Measurements from ENCODE around the gene CCL27. TPM values are rescaled to one million over a fixed set of nuclear protein-coding genes. Genes with fewer than 3 reads are reported as not detected.

Gene CCL27
- total RNA-seq, 2 donors from 2014 or later = not detected

DNA sequence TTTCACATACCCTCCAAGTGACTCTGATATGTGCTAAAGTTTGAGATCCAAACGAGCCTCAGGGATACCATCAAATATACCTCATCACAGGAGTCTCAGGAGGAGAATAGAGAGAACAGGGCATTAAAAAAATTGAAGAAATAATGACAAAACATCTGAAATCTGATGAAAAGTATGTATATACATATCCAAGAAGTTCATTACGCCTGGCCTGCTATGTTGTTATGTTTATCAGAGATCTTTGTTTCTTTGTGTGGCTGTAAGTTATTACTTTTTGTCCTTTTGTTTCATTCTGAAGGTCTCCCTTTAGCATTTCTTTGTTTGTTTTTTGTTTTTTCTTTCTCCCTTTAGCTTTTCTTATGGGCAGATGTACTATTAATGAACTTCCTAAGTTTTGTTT, 31.1 kb upstream of the CCL27 start:
- H3K27me3 ChIP-seq = no peaks in the 10 kb centered on the region
- H3K36me3 ChIP-seq (replicated peaks in 1 of 2; ENCODE audit: insufficient read depth in 1 of 2, low read depth in 2 of 2) = no peaks in the 10 kb centered on the region
- DNase-seq = no peak
- H3K4me1 ChIP-seq = no peaks in the 10 kb centered on the region
- intact Hi-C loops (cut with DNase I) = no loop called here
- H3K27ac ChIP-seq = no peak overlapping the region
- WGBS, 2 donors = 64 to 66% methylated on average over 2 of the region's 2 CpGs
- no peak overlapping the region for H3K4me3 ChIP-seq
- H3K9me3 ChIP-seq = no peaks in the 10 kb centered on the region
- no peak for ATAC-seq
- TF ChIP-seq, protein P1, sequence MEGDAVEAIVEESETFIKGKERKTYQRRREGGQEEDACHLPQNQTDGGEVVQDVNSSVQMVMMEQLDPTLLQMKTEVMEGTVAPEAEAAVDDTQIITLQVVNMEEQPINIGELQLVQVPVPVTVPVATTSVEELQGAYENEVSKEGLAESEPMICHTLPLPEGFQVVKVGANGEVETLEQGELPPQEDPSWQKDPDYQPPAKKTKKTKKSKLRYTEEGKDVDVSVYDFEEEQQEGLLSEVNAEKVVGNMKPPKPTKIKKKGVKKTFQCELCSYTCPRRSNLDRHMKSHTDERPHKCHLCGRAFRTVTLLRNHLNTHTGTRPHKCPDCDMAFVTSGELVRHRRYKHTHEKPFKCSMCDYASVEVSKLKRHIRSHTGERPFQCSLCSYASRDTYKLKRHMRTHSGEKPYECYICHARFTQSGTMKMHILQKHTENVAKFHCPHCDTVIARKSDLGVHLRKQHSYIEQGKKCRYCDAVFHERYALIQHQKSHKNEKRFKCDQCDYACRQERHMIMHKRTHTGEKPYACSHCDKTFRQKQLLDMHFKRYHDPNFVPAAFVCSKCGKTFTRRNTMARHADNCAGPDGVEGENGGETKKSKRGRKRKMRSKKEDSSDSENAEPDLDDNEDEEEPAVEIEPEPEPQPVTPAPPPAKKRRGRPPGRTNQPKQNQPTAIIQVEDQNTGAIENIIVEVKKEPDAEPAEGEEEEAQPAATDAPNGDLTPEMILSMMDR (IDR thresholded peaks at IDR 0.05) = no peak
- no peak for TF ChIP-seq POLR2A (IDR thresholded peaks at IDR 0.05)

DNA sequence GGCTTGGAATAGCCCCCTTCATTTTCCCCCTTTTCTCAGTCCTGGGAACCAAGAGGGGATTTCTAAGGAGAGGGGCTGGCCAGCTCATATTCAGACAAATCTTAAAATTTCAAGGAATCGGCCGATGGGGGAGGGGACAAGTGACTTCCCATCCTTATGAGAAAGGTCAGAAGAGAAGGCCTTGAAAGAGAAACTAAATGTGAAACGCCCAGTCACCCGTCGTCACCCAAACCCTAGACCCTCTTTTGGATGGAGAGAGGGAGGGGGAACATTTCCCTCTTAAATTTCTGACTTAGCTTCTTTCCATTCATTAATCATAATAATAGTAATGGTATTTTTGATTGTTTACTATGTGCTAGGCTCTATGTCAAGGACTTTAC, 29.5 kb upstream of the CCL27 start:
- TF ChIP-seq POLR2A (IDR thresholded peaks at IDR 0.05) = no peak
- TF ChIP-seq, protein P1 (IDR thresholded peaks at IDR 0.05) = no peak
- intact Hi-C loops (cut with DNase I) = no loop called here
- DNase-seq (no peak), ATAC-seq (no peak)
- 74 to 78% methylated on average over 5 of the region's 5 CpGs for WGBS, 2 donors
- Histone ChIP-seq H3K4me3 (no peak overlapping the region), H3K27me3 (no peaks in the 10 kb centered on the region), H3K36me3 (replicated peaks in 1 of 2; ENCODE audit: insufficient read depth in 1 of 2, low read depth in 2 of 2) (no peaks in the 10 kb centered on the region), H3K9me3 (no peaks in the 10 kb centered on the region), H3K4me1 (no peaks in the 10 kb centered on the region), H3K27ac (no peak overlapping the region)

DNA sequence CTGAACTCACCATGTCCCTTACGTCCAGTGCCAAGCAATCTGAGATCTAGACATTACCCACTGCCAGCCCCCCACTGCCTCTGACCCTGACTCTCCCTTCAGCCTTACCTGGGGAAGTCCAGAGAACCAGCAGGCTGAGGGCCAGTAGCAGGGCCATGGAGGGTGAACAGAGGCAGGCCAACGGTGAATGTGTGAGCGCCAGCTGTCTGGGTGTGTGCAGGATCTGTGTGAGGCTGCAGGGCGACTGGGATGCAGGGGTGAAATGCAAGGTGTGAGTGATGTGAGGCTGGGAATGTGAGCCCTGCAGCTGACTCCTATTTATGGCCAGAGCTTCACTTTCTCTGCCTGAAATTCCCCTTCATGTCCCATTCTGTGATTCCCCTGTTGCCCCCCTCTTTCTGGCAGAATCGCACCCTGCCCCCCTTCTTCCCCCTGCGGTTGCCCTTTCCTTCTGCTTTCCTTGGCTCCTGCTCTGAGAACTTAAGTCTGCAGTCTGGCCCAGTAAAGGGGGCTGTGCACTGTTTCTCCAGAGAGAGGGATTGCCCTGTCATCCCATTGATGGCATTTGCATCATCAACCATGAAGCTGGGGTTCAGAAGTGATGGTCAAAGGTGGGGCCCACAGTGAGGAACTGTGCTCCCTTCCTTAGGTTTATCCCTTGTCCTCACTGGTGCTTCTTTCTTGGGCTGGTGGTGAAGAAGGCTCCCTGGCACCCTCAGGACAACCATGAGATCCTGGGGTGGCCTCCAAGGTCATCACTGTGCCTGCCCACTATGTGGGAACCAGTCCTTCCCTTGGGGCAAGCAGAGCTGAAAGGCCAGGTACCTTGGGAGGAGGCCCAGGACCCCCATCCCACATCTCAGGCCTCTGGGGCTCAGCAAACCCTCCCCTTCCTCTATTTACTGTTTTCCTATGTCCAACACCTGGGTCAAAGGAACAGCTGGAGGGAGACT, 28.8 kb upstream of the CCL27 start, which contains the start of gene CCL19:
CCL19 (minus strand) TSS at position 294 of the 953 bp plus-strand sequence; CDS start at position 157, 137 bp downstream.
- TF ChIP-seq, protein P1 (IDR thresholded peaks at IDR 0.05) = no peak
- TF ChIP-seq POLR2A (IDR thresholded peaks at IDR 0.05) = no peak
- no peak within 1 kb of the TSS for H3K27ac ChIP-seq
- ATAC-seq = no peak
- H3K27me3 ChIP-seq = no peaks in the 10 kb centered on the region
- no peak for DNase-seq
- WGBS, 2 donors = 65 to 66% methylated on average over 6 of the region's 6 CpGs
- no peaks in the 10 kb centered on the region for H3K36me3 ChIP-seq (replicated peaks in 1 of 2; ENCODE audit: insufficient read depth in 1 of 2, low read depth in 2 of 2)
- intact Hi-C loops (cut with DNase I) = no loop called here
- no peaks in the 10 kb centered on the region for H3K9me3 ChIP-seq
- H3K4me1 ChIP-seq = no peaks in the 10 kb centered on the region
- H3K4me3 ChIP-seq = no peak within 1 kb of the TSS

DNA sequence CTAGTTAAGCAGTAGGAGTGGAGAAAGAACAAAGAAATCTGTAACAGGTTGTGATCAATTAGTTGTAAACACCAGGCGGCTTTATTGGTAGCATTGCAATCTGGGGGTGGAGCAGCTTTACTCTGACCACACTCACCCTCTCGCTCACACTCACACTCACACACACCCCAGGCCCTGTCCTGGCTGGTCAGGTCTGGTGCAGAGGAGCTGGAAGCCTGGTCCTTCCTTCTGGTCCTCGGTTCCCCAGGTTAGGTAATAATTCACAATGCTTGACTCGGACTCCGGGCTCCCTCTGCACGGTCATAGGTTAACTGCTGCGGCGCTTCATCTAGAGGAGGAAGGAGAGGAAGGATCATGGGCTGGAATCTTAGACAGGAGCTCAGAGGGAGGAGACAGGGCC, 27.1 kb upstream of the CCL27 start:
- intact Hi-C loops (cut with DNase I) = no loop called here
- H3K27me3 ChIP-seq = no peaks in the 10 kb centered on the region
- H3K4me3 ChIP-seq = no peak overlapping the region
- ATAC-seq = no peak
- DNase-seq = no peak
- no peaks in the 10 kb centered on the region for H3K36me3 ChIP-seq (replicated peaks in 1 of 2; ENCODE audit: insufficient read depth in 1 of 2, low read depth in 2 of 2)
- H3K27ac ChIP-seq = no peak overlapping the region
- no peaks in the 10 kb centered on the region for H3K9me3 ChIP-seq
- WGBS, 2 donors = 68 to 77% methylated on average over 4 to 8 of the region's 8 CpGs
- no peaks in the 10 kb centered on the region for H3K4me1 ChIP-seq
- TF ChIP-seq POLR2A (IDR thresholded peaks at IDR 0.05) = no peak
- TF ChIP-seq, protein P1 (IDR thresholded peaks at IDR 0.05) = no peak

DNA sequence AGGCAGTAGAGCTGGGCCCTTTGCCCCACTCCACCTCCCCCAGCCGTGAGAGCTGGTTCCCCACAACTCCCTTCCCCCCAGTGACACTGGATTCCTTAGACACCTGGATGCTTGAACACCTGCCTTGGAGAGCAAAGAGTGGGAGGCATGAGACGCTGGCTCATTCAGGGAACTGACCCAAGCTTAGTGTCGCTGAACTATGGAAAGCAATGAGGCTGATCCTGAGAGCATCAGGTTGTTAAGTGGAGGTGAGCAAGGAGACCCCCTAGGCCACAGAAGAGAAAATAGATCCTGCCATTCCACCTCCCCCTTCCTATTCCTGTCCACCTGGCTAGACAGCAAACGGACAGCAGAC, 26.6 kb upstream of the CCL27 start:
- Histone ChIP-seq H3K9me3 (no peaks in the 10 kb centered on the region), H3K4me3 (no peak overlapping the region), H3K27me3 (no peaks in the 10 kb centered on the region), H3K4me1 (no peaks in the 10 kb centered on the region), H3K36me3 (replicated peaks in 1 of 2; ENCODE audit: insufficient read depth in 1 of 2, low read depth in 2 of 2) (no peaks in the 10 kb centered on the region), H3K27ac (no peak overlapping the region)
- no peak for ATAC-seq
- 83 to 84% methylated on average over 4 of the region's 4 CpGs for WGBS, 2 donors
- TF ChIP-seq POLR2A (IDR thresholded peaks at IDR 0.05) = no peak
- TF ChIP-seq, protein P1 (IDR thresholded peaks at IDR 0.05) = no peak
- no peak for DNase-seq
- intact Hi-C loops (cut with DNase I) = no loop called here
